Measurements from ENCODE around the gene RBBP8NL. TPM values are rescaled to one million over a fixed set of nuclear protein-coding genes. Genes with fewer than 3 reads are reported as not detected.
A peak's percentile ranks its signal among the peaks of the same experiment; 100 is the strongest.

RBBP8NL gene
- total and polyA plus RNA-seq, 2 of the 8 experiments (the other 6 are each of a cell fraction or from before 2014, with no cell fraction given): 0.43 to 0.48 TPM

DNA sequence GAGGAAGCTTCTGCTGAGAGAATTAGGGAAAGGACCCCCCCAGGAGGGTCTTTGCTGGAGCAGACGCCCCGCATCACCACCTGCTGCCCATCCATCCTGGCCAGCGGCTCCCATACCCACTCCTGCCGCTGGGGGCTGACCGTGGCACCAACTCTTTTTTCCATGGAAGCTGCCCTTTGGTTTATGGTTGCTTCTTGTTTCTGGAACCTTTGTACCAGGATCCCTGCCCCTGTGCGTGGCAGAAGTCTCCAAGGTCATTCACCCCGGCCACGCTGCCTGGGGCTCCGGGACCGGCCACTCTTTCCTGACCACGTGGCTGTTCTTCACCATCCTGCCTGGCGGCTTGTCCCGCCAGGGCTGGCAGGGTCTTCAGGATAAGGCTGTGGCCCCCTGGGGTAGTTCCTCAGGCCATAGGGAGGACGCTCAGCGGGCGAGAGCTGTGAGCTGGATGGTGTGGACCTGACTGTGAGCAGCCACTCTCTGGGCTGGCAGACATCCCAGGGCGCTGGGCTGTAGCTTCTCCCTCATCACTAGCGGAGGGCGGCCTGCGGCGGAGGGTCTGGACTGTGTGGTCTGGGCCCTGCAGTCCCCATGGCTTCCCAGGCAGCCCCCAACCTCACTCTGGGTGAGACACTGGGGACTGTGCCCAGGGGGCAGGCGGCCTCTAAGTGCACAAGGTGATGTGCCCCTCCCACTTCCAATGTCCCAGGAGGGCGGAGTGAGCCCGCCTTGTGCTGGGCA, 22.8 kb upstream of the RBBP8NL start:
- no peak overlapping the region for H3K23ac ChIP-seq (ENCODE audit: insufficient read length)
- H3K56ac ChIP-seq (replicated peaks; ENCODE audit: insufficient read length, low read depth, low read length): no peak overlapping the region
- no peak for DNase-seq (ENCODE audit: low read depth in 1 of 2, low spot score in 2 of 2)
- no peak overlapping the region for H2BK15ac ChIP-seq (ENCODE audit: low read length)
- no peak overlapping the region for H3K9ac ChIP-seq (replicated peaks in 1 of 4; ENCODE audit: extremely low read depth in 1 of 4, low read depth in 3 of 4, low read length in 3 of 4)
- H3K18ac ChIP-seq (ENCODE audit: extremely low read depth, low read length): no peak overlapping the region
- no peak overlapping the region for H4K5ac ChIP-seq (ENCODE audit: insufficient read length, low read depth, low read length)
- no peak overlapping the region for H4K91ac ChIP-seq (replicated peaks; ENCODE audit: insufficient read length, low read length)
- H2BK120ac ChIP-seq (replicated peaks; ENCODE audit: low read depth, low read length): no peak overlapping the region
- no peak overlapping the region for H2AK5ac ChIP-seq (ENCODE audit: low read depth, low read length)
- H4K20me1 ChIP-seq (replicated peaks in 1 of 2; ENCODE audit: control insufficient read depth in 1 of 2, insufficient read depth in 2 of 2, low read length in 2 of 2): no peaks in the 10 kb centered on the region
- peaks cover 5% of the 10 kb centered on the region; the same call in 1 of the 2 replicates for H3K23me2 ChIP-seq (ENCODE audit: low read depth, low read length)
- no peaks in the 10 kb centered on the region for H3K36me3 ChIP-seq (ENCODE audit: control insufficient read depth in 2 of 4, insufficient read depth in 4 of 4, low read length in 3 of 4)
- H2BK20ac ChIP-seq (ENCODE audit: low read length): no peak overlapping the region
- no peak overlapping the region for H2BK5ac ChIP-seq (ENCODE audit: low read depth, low read length)
- no peak overlapping the region for H2AFZ ChIP-seq (ENCODE audit: low read length)
- no peaks in the 10 kb centered on the region for H3K27me3 ChIP-seq (replicated peaks in 1 of 4; ENCODE audit: control insufficient read depth in 3 of 4, extremely low read depth in 1 of 4, insufficient read depth in 3 of 4, low read length in 3 of 4)
- TF ChIP-seq SIN3A (conservative IDR thresholded peaks at IDR 0.05 in 1 of 2, IDR thresholded peaks at IDR 0.05 in 1 of 2; ENCODE audit: low read depth in 1 of 2, low read length in 2 of 2): no peak
- TF ChIP-seq, protein P1, sequence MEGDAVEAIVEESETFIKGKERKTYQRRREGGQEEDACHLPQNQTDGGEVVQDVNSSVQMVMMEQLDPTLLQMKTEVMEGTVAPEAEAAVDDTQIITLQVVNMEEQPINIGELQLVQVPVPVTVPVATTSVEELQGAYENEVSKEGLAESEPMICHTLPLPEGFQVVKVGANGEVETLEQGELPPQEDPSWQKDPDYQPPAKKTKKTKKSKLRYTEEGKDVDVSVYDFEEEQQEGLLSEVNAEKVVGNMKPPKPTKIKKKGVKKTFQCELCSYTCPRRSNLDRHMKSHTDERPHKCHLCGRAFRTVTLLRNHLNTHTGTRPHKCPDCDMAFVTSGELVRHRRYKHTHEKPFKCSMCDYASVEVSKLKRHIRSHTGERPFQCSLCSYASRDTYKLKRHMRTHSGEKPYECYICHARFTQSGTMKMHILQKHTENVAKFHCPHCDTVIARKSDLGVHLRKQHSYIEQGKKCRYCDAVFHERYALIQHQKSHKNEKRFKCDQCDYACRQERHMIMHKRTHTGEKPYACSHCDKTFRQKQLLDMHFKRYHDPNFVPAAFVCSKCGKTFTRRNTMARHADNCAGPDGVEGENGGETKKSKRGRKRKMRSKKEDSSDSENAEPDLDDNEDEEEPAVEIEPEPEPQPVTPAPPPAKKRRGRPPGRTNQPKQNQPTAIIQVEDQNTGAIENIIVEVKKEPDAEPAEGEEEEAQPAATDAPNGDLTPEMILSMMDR (IDR thresholded peaks at IDR 0.05; ENCODE audit: control extremely low read depth in 1 of 3, insufficient read depth in 1 of 3, low read depth in 1 of 3, low read length in 3 of 3): peak in 1 of 3 experiments; percentile 4; a peak in 1 of 4 replicates
- no peak for TF ChIP-seq SP4 (IDR thresholded peaks at IDR 0.05; ENCODE audit: low read length)
- no peak for TF ChIP-seq NANOG (IDR thresholded peaks at IDR 0.05; ENCODE audit: insufficient read depth, low read depth, low read length, poor library complexity, severe bottlenecking)
- no peaks in the 10 kb centered on the region for H3K9me3 ChIP-seq (ENCODE audit: insufficient read depth in 2 of 2, low read depth in 1 of 2, low read length in 1 of 2)
- no peak overlapping the region for H4K8ac ChIP-seq (ENCODE audit: extremely low read depth, insufficient read depth, low read length)
- peaks cover 0 to 4% (median 0%) of the 10 kb centered on the region in 4 experiments; a peak in 1 of 7 replicates for H3K4me1 ChIP-seq (replicated peaks in 1 of 4; ENCODE audit: control insufficient read depth in 3 of 4, insufficient read depth in 4 of 4, low read length in 3 of 4)
- H2BK12ac ChIP-seq (ENCODE audit: low read depth, low read length): no peak overlapping the region
- POLR2A ChIA-PET (ENCODE audit: partially characterized antibody): interaction anchor here (1.2 to 1.5 kb wide), 3 partner anchors 24 to 366 kb away, joined by 3 to 5 read pairs (median 3); no protein-coding TSS in a partner anchor
- FAIRE-seq: no peak
- H3K14ac ChIP-seq (ENCODE audit: insufficient read length): no peak overlapping the region
- CTCF ChIA-PET (ENCODE audit: partially characterized antibody): interaction anchor here (0.7 to 2.6 kb wide), 10 partner anchors 8 to 69 kb away, joined by 3 to 7 read pairs (median 3); partner anchors contain the start of gene RBBP8NL
- no peaks in the 10 kb centered on the region for H3K79me1 ChIP-seq (ENCODE audit: low read depth, low read length)
- 86% methylated on average over 23 of the region's 24 CpGs; no CpG with 5 or more reads in 1 of the 2 experiments for WGBS, 2 experiments (ENCODE audit: extremely low coverage in 1 of 2, insufficient coverage in 1 of 2, insufficient read length in 1 of 2, insufficient replicate concordance in 2 of 2, low coverage in 1 of 2, low lambda C conversion rate in 2 of 2, missing lambda C conversion rate in 1 of 2)
- no peak overlapping the region for H3K4me3 ChIP-seq (ENCODE audit: extremely low read depth in 1 of 4, insufficient read depth in 2 of 4, low read depth in 3 of 4, low read length in 4 of 4)
- H3K4me2 ChIP-seq (ENCODE audit: insufficient read depth in 1 of 2, low read depth in 2 of 2, low read length in 2 of 2): no peak overlapping the region
- H3K79me2 ChIP-seq (ENCODE audit: control insufficient read depth in 1 of 2, insufficient read depth in 2 of 2, low read length in 2 of 2): no peaks in the 10 kb centered on the region
- H3K4ac ChIP-seq (replicated peaks; ENCODE audit: insufficient read length, low read depth, low read length): no peak overlapping the region
- H3K27ac ChIP-seq (ENCODE audit: low read depth, low read length): no peak overlapping the region

Measured in H1 (cell line).